A673 (cell line): Measurements from ENCODE around the gene PCSK7. TPM values are rescaled to one million over a fixed set of nuclear protein-coding genes. Genes with fewer than 3 reads are reported as not detected.

Source experiments
- BruUV-seq: library from RNA; stranded (reverse); fragments of 400-500 nt; replicated peaks from 2 replicates; lab custom pipeline; 2021; lab: Mats Ljungman, UMichigan
- CTCF ChIA-PET: fragments of 300-600 bp; sonication (Branson Sonifier 250); formaldehyde crosslinking; loops from one replicate; lab custom pipeline; 2022; ENCODE audit warnings: antibody characterized with exemption; lab: Charles Lee
- POLR2A ChIA-PET: fragments of 300-600 bp; sonication (Branson Sonifier 250); formaldehyde crosslinking; loops from one replicate; lab custom pipeline; 2022; ENCODE audit warnings: antibody characterized with exemption; ENCODE audit not compliant: low non-redundant PET; lab: Charles Lee
- DNase-seq: peaks from one replicate; pipeline ENCODE4 v3.0.0-alpha.2; 2015; ENCODE audit warnings: low spot score
- H3K27ac ChIP-seq: fragments of 200-600 bp; sonication (generic); 2 replicates; pipeline ENCODE4 v1.5.1; 2016; ENCODE audit warnings: mixed run types, low read depth, mild to moderate bottlenecking, mixed read lengths, antibody characterized with exemption, low read length; ENCODE audit not compliant: poor library complexity, severe bottlenecking
- H3K27me3 ChIP-seq: fragments of 200-600 bp; sonication (generic); replicated peaks from 2 replicates; pipeline ENCODE4 v1.6.1; 2017; ENCODE audit warnings: mixed run types, low read depth, mild to moderate bottlenecking, mixed read lengths, antibody characterized with exemption, low read length; ENCODE audit not compliant: insufficient read depth, poor library complexity
- H3K36me3 ChIP-seq: fragments of 200-600 bp; sonication (generic); 2 replicates; pipeline ENCODE4 v1.6.1; 2016; ENCODE audit warnings: mixed run types, mild to moderate bottlenecking, mixed read lengths, antibody characterized with exemption, low read length; ENCODE audit not compliant: insufficient read depth, poor library complexity, severe bottlenecking
- H3K4me1 ChIP-seq: fragments of 200-600 bp; sonication (generic); 2 replicates; pipeline ENCODE4 v1.6.1; 2017; ENCODE audit warnings: mixed run types, mild to moderate bottlenecking, mixed read lengths, antibody characterized with exemption, low read length; ENCODE audit not compliant: insufficient read depth, poor library complexity, severe bottlenecking
- H3K4me3 ChIP-seq: fragments of 200-600 bp; sonication (generic); 2 replicates; pipeline ENCODE4 v1.5.1; 2016; ENCODE audit warnings: low read depth, mixed run types, mild to moderate bottlenecking, mixed read lengths, low read length; ENCODE audit not compliant: poor library complexity, severe bottlenecking
- H3K9me3 ChIP-seq: fragments of 200-600 bp; sonication (generic); 2 replicates; pipeline ENCODE4 v1.6.1; 2016; ENCODE audit warnings: mixed run types, low read depth, mild to moderate bottlenecking, mixed read lengths, antibody characterized with exemption, low read length; ENCODE audit not compliant: poor library complexity, severe bottlenecking
- CTCF ChIP-seq: fragments of 300-800, 200-600 bp; sonication (generic); conservative IDR thresholded peaks from 2 replicates; pipeline ENCODE4 v1.5.1; 2017; ENCODE audit warnings: low read depth, mild to moderate bottlenecking, antibody characterized with exemption, low read length, moderate library complexity, mixed read lengths
- EZH2 ChIP-seq: fragments of 200-600 bp; sonication (generic); IDR thresholded peaks from 2 replicates; pipeline ENCODE4 v1.6.1; 2017; ENCODE audit warnings: borderline replicate concordance, low read depth, mild to moderate bottlenecking, mixed read lengths, antibody characterized with exemption, low read length; ENCODE audit not compliant: poor library complexity, severe bottlenecking
- intact Hi-C: fragments of 100-400 bp; cut with micrococcal nuclease; formaldehyde crosslinking; loops from one replicate; pipeline ENCODE4 v1.10.0; 2022; ENCODE audit not compliant: unreplicated experiment
- total RNA-seq: library from RNA; stranded (reverse); gene quantifications from 2 replicates; pipeline ENCODE4 v1.2.3, GENCODE V29; 2021

Gene PCSK7
- total RNA-seq, 1 experiment from 2014 or later: 49.0 TPM

GRCh38 chr11:117195258-117195657 is 36.6 kb downstream of the PCSK7 start:
- ChIA-PET CTCF (no interaction called here), POLR2A (no interaction called here)
- no peaks in the 10 kb centered on the region for H3K27me3 ChIP-seq
- no peak overlapping the region for H3K4me3 ChIP-seq
- no peak overlapping the region for H3K27ac ChIP-seq
- no peaks in the 10 kb centered on the region for H3K36me3 ChIP-seq
- intact Hi-C loops: no loop called here
- no peak for DNase-seq
- BruUV-seq: no TSS peak
- no peaks in the 10 kb centered on the region for H3K9me3 ChIP-seq
- TF ChIP-seq CTCF: no peak
- TF ChIP-seq EZH2: no peak
- peaks cover 4% of the 10 kb centered on the region for H3K4me1 ChIP-seq

GRCh38 chr11:117194267-117194666 is 37.6 kb downstream of the PCSK7 start:
- Histone ChIP-seq H3K4me1 (peaks cover 4% of the 10 kb centered on the region), H3K27me3 (no peaks in the 10 kb centered on the region), H3K27ac (no peak overlapping the region), H3K36me3 (peaks cover 7% of the 10 kb centered on the region), H3K4me3 (no peak overlapping the region), H3K9me3 (no peaks in the 10 kb centered on the region)
- ChIA-PET CTCF (no interaction called here), POLR2A (no interaction called here)
- intact Hi-C loops: no loop called here
- TF ChIP-seq EZH2: no peak
- TF ChIP-seq CTCF: no peak
- no TSS peak for BruUV-seq
- DNase-seq: no peak

- H3K27ac ChIP-seq: no peak overlapping the region
- H3K36me3 ChIP-seq: peaks cover 13% of the 10 kb centered on the region
- no peaks in the 10 kb centered on the region for H3K9me3 ChIP-seq
- CTCF ChIA-PET: no interaction called here
- BruUV-seq: no TSS peak
- intact Hi-C loops: no loop called here
- no peak overlapping the region for H3K4me3 ChIP-seq
- TF ChIP-seq CTCF: no peak
- TF ChIP-seq EZH2: no peak
- POLR2A ChIA-PET: no interaction called here
- H3K4me1 ChIP-seq: no peaks in the 10 kb centered on the region
- no peaks in the 10 kb centered on the region for H3K27me3 ChIP-seq
- no peak for DNase-seq
Measured at GRCh38 chr11:117193130-117194020, 38.5 kb downstream of the PCSK7 start.
